Aorta (tissue), 5 donors: Measurements from ENCODE around the gene ACOX3. TPM values are rescaled to one million over a fixed set of nuclear protein-coding genes. Genes with fewer than 3 reads are reported as not detected.
"Not testable (repeated sequence)": the region's sequence is repeated elsewhere in the genome, so short reads cannot be mapped to it uniquely, and the experiment has no call there.

Experiments
- ATAC-seq: fragments of 200-7000 bp; cut with Tn5 transposase; one replicate; pipeline ENCODE4 v1.9.1; 2022; ENCODE audit warnings: moderate library complexity; ENCODE audit not compliant: low FRiP score
- DNase-seq, 2 donors: peaks; one replicate each; pipeline ENCODE4 v3.0.0-alpha.2; 2020
- H3K27ac ChIP-seq, 2 donors: one replicate each; pipeline ENCODE4 v1.5.1; 2013; ENCODE audit warnings: low read length in 2 of 2, mild to moderate bottlenecking in 2 of 2, moderate library complexity in 2 of 2, control low read depth in 1 of 2, inconsistent platforms in 1 of 2, low read depth in 1 of 2
- H3K27me3 ChIP-seq, 2 donors: one replicate each; pipeline ENCODE4 v1.6.1; 2013; ENCODE audit warnings: control low read depth in 1 of 2, low read length in 1 of 2, mild to moderate bottlenecking in 1 of 2, moderate library complexity in 1 of 2; ENCODE audit not compliant: insufficient read depth in 2 of 2, control insufficient read depth in 1 of 2
- H3K36me3 ChIP-seq, 2 donors: one replicate each; pipeline ENCODE4 v1.6.1; 2013; ENCODE audit warnings: control low read depth in 1 of 2, low read length in 1 of 2, mild to moderate bottlenecking in 1 of 2; ENCODE audit not compliant: insufficient read depth in 2 of 2, control insufficient read depth in 1 of 2
- H3K4me1 ChIP-seq, 2 donors: one replicate each; pipeline ENCODE4 v1.6.1; 2013; ENCODE audit warnings: low read length in 2 of 2, control low read depth in 1 of 2, mild to moderate bottlenecking in 1 of 2, moderate library complexity in 1 of 2; ENCODE audit not compliant: insufficient read depth in 2 of 2, control insufficient read depth in 1 of 2
- H3K4me3 ChIP-seq, 2 donors: one replicate each; pipeline ENCODE4 v1.5.1; 2013; ENCODE audit warnings: low read length in 2 of 2, control low read depth in 1 of 2, mild to moderate bottlenecking in 1 of 2
- H3K9me3 ChIP-seq: one replicate; pipeline ENCODE4 v1.6.1; 2013; ENCODE audit warnings: mild to moderate bottlenecking, low read length; ENCODE audit not compliant: control insufficient read depth
- WGBS, 2 donors: extraction: QIAGEN DNeasy Blood & Tissue Kit; methylation state at CpG; one replicate each; pipeline ENCODE4 v1.1.7; 2013; 5-methylcytosine and 5-hydroxymethylcytosine counted together
- intact Hi-C, 2 donors: fragments of 100-400 bp; cut with DNase I; formaldehyde crosslinking; loops; one replicate each; pipeline versions ENCODE4 v1.14.2 to v1.15.0; 2022
- polyA plus RNA-seq, 2 donors: library from polyadenylated mRNA; stranded (reverse); fragments of 200-250 nt; gene quantifications; one replicate each; pipeline ENCODE4 v1.2.3, GENCODE V29; 2013
- total RNA-seq, 2 donors: library from RNA; stranded (reverse); fragmentation: NEBNext Ultra II Directional; extraction: Animal tissue kit (Norgen Biotek cat#: 25700); gene quantifications; one replicate each; pipeline ENCODE4 v1.2.1, GENCODE V29; 2021
- donor health status: healthy with polysubstance abuse.
- donor health status: Bipolar disorder and iron deficiency.
- donor health status: DM: no; HTN: no; CAD: no.
- donor health status: DM: no; HTN: no; CAD: no.
- donor health status: DM: yes; HTN: yes; CAD: no.

ACOX3 gene
- total and polyA plus RNA-seq, 4 donors, result 26.3 to 43.7 (median 35.6) TPM

DNA sequence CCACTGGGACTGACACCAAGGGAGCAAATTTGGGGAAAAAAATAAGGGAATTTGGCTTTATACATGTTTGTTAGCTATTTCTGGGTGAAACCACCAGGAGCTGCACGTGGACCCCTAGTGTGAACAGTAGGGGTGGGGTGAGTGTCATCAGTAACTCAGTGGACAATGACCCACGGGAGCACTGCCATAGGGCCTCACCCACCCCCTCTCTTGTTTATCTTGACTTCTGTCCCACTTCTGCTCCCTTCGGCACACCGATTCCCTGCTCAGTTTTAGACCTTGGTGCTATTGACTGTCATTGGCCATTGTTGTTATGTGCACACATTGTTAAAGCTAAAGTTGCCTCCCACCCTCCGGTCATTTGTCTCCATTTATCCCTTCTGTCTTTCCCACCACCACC lies 9.0 kb downstream of the ACOX3 start:
- Histone ChIP-seq H3K4me3 (no peak overlapping the region), H3K27me3 (no peaks in the 10 kb centered on the region), H3K27ac (no peak overlapping the region), H3K36me3 (no peaks in the 10 kb centered on the region), H3K9me3 (no peaks in the 10 kb centered on the region), H3K4me1 (peaks cover 0 to 2% of the 10 kb centered on the region in 2 donors)
- intact Hi-C loops, result no loop called here
- WGBS, 2 donors, result 80 to 81% methylated on average over 5 of the region's 5 CpGs
- DNase-seq (no peak), ATAC-seq (no peak)

DNA sequence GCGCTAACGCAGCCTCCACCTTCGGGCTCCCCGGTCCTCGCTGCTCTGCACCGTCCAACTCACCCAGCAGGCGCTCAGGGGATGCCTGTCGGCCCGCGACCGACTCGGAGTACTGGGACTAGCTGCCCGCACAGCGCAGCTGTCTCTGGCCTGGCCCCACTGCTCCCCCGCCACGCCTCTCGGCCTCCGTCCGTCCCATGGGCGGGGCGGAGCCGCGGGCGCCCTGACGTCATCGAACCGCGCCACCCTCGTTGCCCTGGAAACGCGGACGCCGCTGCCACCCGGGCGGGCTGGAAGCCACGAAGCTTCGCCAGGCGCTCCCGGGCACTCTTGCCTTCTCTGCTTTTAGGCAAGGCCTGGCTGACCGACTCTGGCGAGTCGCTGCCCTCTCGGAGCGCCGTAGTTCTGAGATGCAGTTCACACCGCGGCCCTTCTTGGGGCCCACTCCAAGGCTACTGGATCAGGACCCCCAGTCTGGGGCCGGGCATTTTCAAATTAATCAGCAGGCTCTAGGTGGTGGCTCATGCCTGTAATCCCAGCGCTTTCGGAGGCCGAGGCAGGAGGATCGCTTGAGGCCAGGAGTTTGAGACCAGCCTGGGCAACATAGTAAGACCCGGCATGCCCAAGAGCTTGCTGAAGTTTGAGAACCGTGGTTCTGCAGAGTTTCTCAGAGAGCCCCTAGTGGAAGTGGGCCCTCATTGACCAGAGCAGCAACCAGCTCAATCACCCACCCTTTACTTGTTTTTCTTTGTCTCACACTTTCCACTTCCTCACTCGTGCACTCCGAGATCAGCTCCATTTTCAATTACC lies 12.0 kb downstream of the ACOX3 start:
- intact Hi-C loops, result loop anchor here in 1 of 2 donors (1.0 kb wide), 1 partner anchor 12 kb away; the partner anchor contains the start of genes ACOX3 and TRMT44
- H3K36me3 ChIP-seq, result no peaks in the 10 kb centered on the region
- 1% methylated on average over 52 to 56 of the region's 56 CpGs for WGBS, 2 donors
- no peaks in the 10 kb centered on the region for H3K9me3 ChIP-seq
- peak overlapping the region; percentile 62 to 72 for H3K27ac ChIP-seq
- H3K4me1 ChIP-seq, result peaks cover 0 to 6% of the 10 kb centered on the region in 2 donors
- DNase-seq (peak; percentile 90 to 97), ATAC-seq (peak; percentile 99)
- no peaks in the 10 kb centered on the region for H3K27me3 ChIP-seq
- H3K4me3 ChIP-seq, result peak overlapping the region; percentile 60 to 96

DNA sequence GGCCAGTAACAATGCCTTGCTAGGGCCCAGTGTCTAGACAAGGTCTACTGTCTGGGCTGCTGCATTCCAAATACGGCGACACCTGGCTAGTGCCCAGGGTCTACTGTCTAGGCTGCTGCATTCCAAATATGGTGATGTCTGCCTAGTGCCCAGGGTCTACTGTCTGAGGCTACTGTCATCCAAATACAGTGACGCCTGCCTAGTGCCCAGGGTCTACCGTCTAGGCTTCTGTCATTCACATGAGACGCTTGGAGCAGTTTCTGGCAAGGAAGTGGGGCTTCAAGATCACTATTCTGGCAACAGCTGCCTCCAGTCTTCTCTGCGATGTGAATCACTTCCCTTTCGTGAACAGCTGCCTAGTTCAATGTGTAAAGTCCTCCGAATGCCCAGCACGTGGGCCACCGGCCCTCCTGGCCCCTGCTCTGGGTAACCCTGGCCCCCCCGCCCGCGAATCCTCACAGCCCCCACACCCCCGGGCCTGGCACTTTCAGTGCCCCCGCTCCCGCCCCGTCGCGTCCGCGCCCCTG lies 12.7 kb downstream of the ACOX3 start:
- WGBS, 2 donors, result 1 to 2% methylated on average over 20 to 21 of the region's 21 CpGs

DNA sequence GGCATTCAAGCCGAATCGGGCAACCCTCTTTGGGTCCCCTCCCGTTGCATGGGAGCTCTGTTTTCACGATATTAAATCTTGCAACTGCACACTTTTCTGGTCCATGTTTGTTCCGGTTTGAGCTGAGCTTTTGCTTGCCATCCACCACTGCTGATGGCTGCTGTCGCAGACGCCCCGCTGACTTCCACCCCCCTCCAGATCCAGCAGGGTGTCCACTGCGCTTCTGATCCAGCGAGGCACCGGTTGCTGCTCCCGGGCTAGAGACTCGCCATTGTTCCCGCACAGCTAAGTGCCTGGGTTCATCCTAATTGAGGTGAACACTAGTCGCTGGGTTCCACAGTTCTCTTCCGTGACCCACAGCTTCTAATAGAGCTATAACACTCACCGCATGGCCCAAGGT lies 13.3 kb downstream of the ACOX3 start:
- H3K36me3 ChIP-seq, result no peaks in the 10 kb centered on the region
- no peak for ATAC-seq
- no peaks in the 10 kb centered on the region for H3K9me3 ChIP-seq
- no peaks in the 10 kb centered on the region for H3K27me3 ChIP-seq
- H3K4me3 ChIP-seq, result peak overlapping the region in 1 of 2 donors; percentile 60
- DNase-seq, result no peak
- peak overlapping the region in 1 of 2 donors; percentile 43 for H3K27ac ChIP-seq
- 82 to 85% methylated on average over 17 of the region's 17 CpGs for WGBS, 2 donors
- intact Hi-C loops, result no loop called here
- peaks cover 0 to 6% of the 10 kb centered on the region in 2 donors for H3K4me1 ChIP-seq

More for the DNA sequence above, 12.7 kb downstream of the ACOX3 start:
- no peaks in the 10 kb centered on the region for H3K36me3 ChIP-seq
- peak overlapping the region; percentile 60 to 96 for H3K4me3 ChIP-seq
- intact Hi-C loops, result loop anchor here in 1 of 2 donors (1.0 kb wide), 1 partner anchor 12 kb away; the partner anchor contains the start of genes ACOX3 and TRMT44
- H3K9me3 ChIP-seq, result no peaks in the 10 kb centered on the region
- peak overlapping the region; percentile 62 to 72 for H3K27ac ChIP-seq
- peak; percentile 83 for ATAC-seq
- H3K4me1 ChIP-seq, result peaks cover 0 to 6% of the 10 kb centered on the region in 2 donors
- H3K27me3 ChIP-seq, result no peaks in the 10 kb centered on the region
- DNase-seq, result peak in 1 of 2 donors; percentile 67

DNA sequence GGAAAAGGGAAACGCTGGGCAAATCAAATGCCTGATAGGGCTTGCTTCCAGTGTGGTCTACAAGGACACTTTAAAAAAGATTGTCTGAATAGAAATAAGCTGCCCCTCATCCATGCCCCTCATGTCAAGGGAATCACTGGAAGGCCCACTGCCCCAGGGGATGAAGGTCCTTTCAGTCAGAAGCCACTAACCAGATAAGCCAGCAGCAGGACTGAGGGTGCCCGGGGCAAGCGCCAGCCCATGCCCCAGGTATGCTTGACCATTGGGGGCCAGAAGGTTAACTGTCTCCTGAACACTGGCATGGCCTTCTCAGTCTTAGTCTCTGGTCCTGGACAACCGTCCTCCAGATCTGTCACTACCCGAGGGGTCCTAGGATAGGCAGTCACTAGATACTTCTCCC lies 17.7 kb downstream of the ACOX3 start:
- intact Hi-C loops, result no loop called here
- H3K27ac ChIP-seq, result no peak overlapping the region
- 89 to 93% methylated on average over 5 of the region's 5 CpGs for WGBS, 2 donors

DNA sequence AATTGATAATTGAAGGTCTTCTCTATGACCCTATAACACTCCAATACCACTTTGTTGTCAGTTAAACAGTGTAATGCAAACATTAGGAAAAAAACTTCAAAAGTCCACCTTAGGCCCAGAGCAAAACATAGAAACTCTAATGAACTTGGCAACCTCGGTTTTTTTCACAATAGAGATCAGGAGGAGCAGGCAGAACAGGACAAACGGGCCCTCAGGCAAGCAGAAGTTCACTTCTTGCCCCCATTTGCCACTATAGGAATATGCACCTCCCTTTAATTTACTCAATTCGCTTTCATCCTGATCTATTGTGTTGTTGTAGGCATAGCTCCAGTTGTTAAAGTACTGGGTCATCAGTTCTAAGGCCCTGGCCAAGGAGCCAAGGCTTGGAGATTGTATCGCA lies 18.2 kb downstream of the ACOX3 start:
- no peaks in the 10 kb centered on the region for H3K36me3 ChIP-seq
- DNase-seq, result no peak
- H3K4me3 ChIP-seq, result no peak overlapping the region
- 64 to 68% methylated on average over 4 of the region's 4 CpGs for WGBS, 2 donors
- H3K27me3 ChIP-seq, result no peaks in the 10 kb centered on the region
- no peak overlapping the region for H3K27ac ChIP-seq
- ATAC-seq, result no peak
- peaks cover 2 to 6% of the 10 kb centered on the region in 2 donors for H3K4me1 ChIP-seq
- intact Hi-C loops, result no loop called here
- H3K9me3 ChIP-seq, result no peaks in the 10 kb centered on the region

More for the DNA sequence above, 17.7 kb downstream of the ACOX3 start:
- ATAC-seq, result no peak
- no peaks in the 10 kb centered on the region for H3K27me3 ChIP-seq
- no peak for DNase-seq
- peaks cover 2 to 6% of the 10 kb centered on the region in 2 donors for H3K4me1 ChIP-seq
- no peak overlapping the region for H3K4me3 ChIP-seq
- no peaks in the 10 kb centered on the region for H3K36me3 ChIP-seq
- no peaks in the 10 kb centered on the region for H3K9me3 ChIP-seq

DNA sequence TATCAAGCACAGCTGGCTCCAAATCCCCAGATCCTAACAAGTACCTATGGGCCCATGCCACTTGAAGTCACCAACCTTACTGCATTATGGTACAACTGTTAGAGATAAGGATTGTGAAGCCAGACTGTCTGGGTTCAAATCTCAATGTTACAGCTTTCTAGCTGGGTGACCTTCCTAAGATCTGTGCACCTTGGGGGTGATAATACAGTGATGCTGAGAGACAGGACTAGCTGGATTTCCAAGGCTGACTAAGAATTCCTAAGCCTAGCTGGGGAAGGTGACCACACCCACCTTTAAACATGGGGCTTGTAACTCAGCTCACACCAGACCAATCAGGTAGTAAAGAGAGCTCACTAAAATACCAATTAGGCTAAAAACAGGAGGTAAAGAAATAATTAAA lies 20.4 kb downstream of the ACOX3 start:
- DNase-seq, H3K36me3 ChIP-seq, intact Hi-C loops, H3K4me3 ChIP-seq, H3K9me3 ChIP-seq, H3K4me1 ChIP-seq, H3K27me3 ChIP-seq, H3K27ac ChIP-seq, ATAC-seq: not testable (repeated sequence)

DNA sequence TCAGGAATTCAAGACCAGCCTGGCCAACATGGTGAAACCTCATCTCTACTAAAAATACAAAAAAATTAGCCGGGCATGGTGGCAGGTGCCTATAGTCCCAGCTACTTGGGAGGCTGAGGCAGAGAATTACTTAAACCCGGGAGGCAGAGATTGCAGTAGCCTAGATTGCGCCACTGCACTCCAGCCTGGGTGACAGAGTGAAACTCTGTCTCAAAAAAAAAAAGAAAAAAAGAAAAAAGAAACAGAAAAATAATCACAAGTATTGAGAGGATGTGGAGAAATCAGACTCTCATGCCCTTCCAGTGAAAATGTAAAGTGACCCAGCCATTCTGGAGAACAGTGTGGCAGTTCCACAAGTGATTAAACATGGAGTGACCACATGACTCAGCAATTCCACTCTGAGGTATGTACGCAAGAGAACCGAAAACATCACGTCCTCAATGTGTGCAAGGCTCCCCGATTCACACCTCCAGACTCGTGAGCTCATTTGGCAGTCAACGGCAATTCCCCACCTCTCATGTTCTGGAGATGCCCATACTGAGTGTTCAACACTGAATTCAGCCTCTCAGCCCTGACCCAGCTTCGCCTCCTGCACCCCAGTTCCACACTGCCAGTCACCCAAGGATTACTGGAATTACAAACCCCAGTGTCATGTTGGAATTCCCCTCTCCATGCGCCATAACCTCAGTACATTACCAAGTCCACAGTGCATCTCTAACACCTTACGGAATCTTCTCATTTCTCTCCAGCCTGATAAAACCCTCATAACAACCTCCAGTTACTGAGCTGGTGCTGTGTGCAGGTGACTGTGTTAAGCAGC lies 21.1 kb downstream of the ACOX3 start:
- H3K27ac ChIP-seq, result no peak overlapping the region
- peaks cover 0 to 3% of the 10 kb centered on the region in 2 donors for H3K36me3 ChIP-seq
- intact Hi-C loops, result no loop called here
- H3K4me3 ChIP-seq, result no peak overlapping the region
- ATAC-seq (peak; percentile 36), DNase-seq (no peak)
- no peaks in the 10 kb centered on the region for H3K9me3 ChIP-seq
- no peaks in the 10 kb centered on the region for H3K27me3 ChIP-seq
- WGBS, 2 donors, result 76 to 78% methylated on average over 12 of the region's 12 CpGs
- peaks cover 0 to 2% of the 10 kb centered on the region in 2 donors for H3K4me1 ChIP-seq
